ENCODE results near the gene EXOC4.

The EXOC4 gene

GRCh38 chr7:133963629-133964028 is 710.8 kb downstream of the EXOC4 start:
- H3K9me3 ChIP-seq (ENCODE audit: severe bottlenecking): peaks cover 3% of the 10 kb centered on the region
- ATAC-seq (ENCODE audit: low read depth) (no peak), DNase-seq (ENCODE audit: low spot score) (no peak)
- H3K27me3 ChIP-seq (ENCODE audit: insufficient read depth, poor library complexity, severe bottlenecking): no peaks in the 10 kb centered on the region
- H3K4me3 ChIP-seq (ENCODE audit: severe bottlenecking): no peak overlapping the region
- H3K4me1 ChIP-seq (ENCODE audit: insufficient read depth, poor library complexity, severe bottlenecking): no peaks in the 10 kb centered on the region
- H3K27ac ChIP-seq (ENCODE audit: poor library complexity, severe bottlenecking): no peak overlapping the region
- H3K36me3 ChIP-seq (ENCODE audit: low read depth): no peaks in the 10 kb centered on the region
- TF ChIP-seq CTCF (IDR thresholded peaks at IDR 0.05; ENCODE audit: poor library complexity, severe bottlenecking): no peak

GRCh38 chr7:133971625-133972024 is 718.7 kb downstream of the EXOC4 start:
- no peak overlapping the region for H3K4me3 ChIP-seq (ENCODE audit: severe bottlenecking)
- no peaks in the 10 kb centered on the region for H3K4me1 ChIP-seq (ENCODE audit: insufficient read depth, poor library complexity, severe bottlenecking)
- DNase-seq (ENCODE audit: low spot score) (no peak), ATAC-seq (ENCODE audit: low read depth) (no peak)
- no peak overlapping the region for H3K27ac ChIP-seq (ENCODE audit: poor library complexity, severe bottlenecking)
- H3K27me3 ChIP-seq (ENCODE audit: insufficient read depth, poor library complexity, severe bottlenecking): no peaks in the 10 kb centered on the region
- H3K36me3 ChIP-seq (ENCODE audit: low read depth): no peaks in the 10 kb centered on the region
- H3K9me3 ChIP-seq (ENCODE audit: severe bottlenecking): no peaks in the 10 kb centered on the region
- TF ChIP-seq CTCF (IDR thresholded peaks at IDR 0.05; ENCODE audit: poor library complexity, severe bottlenecking): no peak

GRCh38 chr7:133973710-133974109 is 720.8 kb downstream of the EXOC4 start:
- Histone ChIP-seq H3K27ac (ENCODE audit: poor library complexity, severe bottlenecking) (no peak overlapping the region), H3K27me3 (ENCODE audit: insufficient read depth, poor library complexity, severe bottlenecking) (no peaks in the 10 kb centered on the region), H3K4me1 (ENCODE audit: insufficient read depth, poor library complexity, severe bottlenecking) (no peaks in the 10 kb centered on the region), H3K36me3 (ENCODE audit: low read depth) (no peaks in the 10 kb centered on the region), H3K4me3 (ENCODE audit: severe bottlenecking) (no peak overlapping the region), H3K9me3 (ENCODE audit: severe bottlenecking) (no peaks in the 10 kb centered on the region)
- TF ChIP-seq CTCF (IDR thresholded peaks at IDR 0.05; ENCODE audit: poor library complexity, severe bottlenecking): no peak
- DNase-seq (ENCODE audit: low spot score) (no peak), ATAC-seq (ENCODE audit: low read depth) (no peak)

- no peak overlapping the region for H3K4me3 ChIP-seq (ENCODE audit: severe bottlenecking)
- H3K27me3 ChIP-seq (ENCODE audit: insufficient read depth, poor library complexity, severe bottlenecking): no peaks in the 10 kb centered on the region
- no peaks in the 10 kb centered on the region for H3K9me3 ChIP-seq (ENCODE audit: severe bottlenecking)
- no peaks in the 10 kb centered on the region for H3K4me1 ChIP-seq (ENCODE audit: insufficient read depth, poor library complexity, severe bottlenecking)
- TF ChIP-seq CTCF (IDR thresholded peaks at IDR 0.05; ENCODE audit: poor library complexity, severe bottlenecking): no peak
- ATAC-seq (ENCODE audit: low read depth) (no peak), DNase-seq (ENCODE audit: low spot score) (no peak)
- H3K36me3 ChIP-seq (ENCODE audit: low read depth): no peaks in the 10 kb centered on the region
- no peak overlapping the region for H3K27ac ChIP-seq (ENCODE audit: poor library complexity, severe bottlenecking)
These were observed 722.3 kb downstream of the EXOC4 start for GRCh38 chr7:133975130-133975529.

- H3K27me3 ChIP-seq (ENCODE audit: insufficient read depth, poor library complexity, severe bottlenecking): no peaks in the 10 kb centered on the region
- no peaks in the 10 kb centered on the region for H3K9me3 ChIP-seq (ENCODE audit: severe bottlenecking)
- no peak overlapping the region for H3K27ac ChIP-seq (ENCODE audit: poor library complexity, severe bottlenecking)
- no peaks in the 10 kb centered on the region for H3K36me3 ChIP-seq (ENCODE audit: low read depth)
- no peak for DNase-seq (ENCODE audit: low spot score)
- no peak overlapping the region for H3K4me3 ChIP-seq (ENCODE audit: severe bottlenecking)
- no peak for ATAC-seq (ENCODE audit: low read depth)
- TF ChIP-seq CTCF (IDR thresholded peaks at IDR 0.05; ENCODE audit: poor library complexity, severe bottlenecking): no peak
- H3K4me1 ChIP-seq (ENCODE audit: insufficient read depth, poor library complexity, severe bottlenecking): no peaks in the 10 kb centered on the region
These were observed 723.3 kb downstream of the EXOC4 start for GRCh38 chr7:133976140-133976539.

Data from RWPE2 (cell line).